AG10803 (cell line): ENCODE measurements around the gene PITX1.
"Not testable (repeated sequence)": the region's sequence is repeated elsewhere in the genome, so short reads cannot be mapped to it uniquely, and the experiment has no call there.

Experiments
- DNase-seq: peaks from one replicate; pipeline ENCODE4 v3.0.0; 2010; ENCODE audit warnings: low read depth
- H3K4me3 ChIP-seq: 2 replicates; pipeline ENCODE4 v1.5.1; 2011; ENCODE audit warnings: mild to moderate bottlenecking, low read length, control low read depth
- CTCF ChIP-seq: conservative IDR thresholded peaks from 2 replicates; pipeline ENCODE4 v1.5.1; 2011; ENCODE audit warnings: mild to moderate bottlenecking, low read length, control low read depth, inconsistent platforms

PITX1 gene

GRCh38 chr5:135033901-135034235 is at the start of gene PITX1:
Gene PITX1 (minus strand): TSS chr5:135034228. CDS start chr5:135033881, 347 bp downstream.
- peak within 1 kb of the TSS; percentile 65 for H3K4me3 ChIP-seq
- peak; percentile 35 for DNase-seq
- TF ChIP-seq CTCF, result no peak

- DNase-seq, H3K4me3 ChIP-seq: not testable (repeated sequence)
Measured at GRCh38 chr5:135083334-135083733, 49.3 kb upstream of the PITX1 start.

GRCh38 chr5:135081240-135081639 is 47.2 kb upstream of the PITX1 start:
- no peak overlapping the region for H3K4me3 ChIP-seq
- no peak for TF ChIP-seq CTCF
- DNase-seq, result no peak

GRCh38 chr5:135079760-135080159 is 45.7 kb upstream of the PITX1 start:
- DNase-seq, result no peak
- no peak overlapping the region for H3K4me3 ChIP-seq
- no peak for TF ChIP-seq CTCF

- no peak for DNase-seq
- no peak overlapping the region for H3K4me3 ChIP-seq
- TF ChIP-seq CTCF, result no peak
Measured at GRCh38 chr5:135079099-135079681, 45.2 kb upstream of the PITX1 start.

- DNase-seq, result no peak
- no peak for TF ChIP-seq CTCF
- no peak overlapping the region for H3K4me3 ChIP-seq
Measured at GRCh38 chr5:135076801-135077200, 42.8 kb upstream of the PITX1 start.

- H3K4me3 ChIP-seq, result no peak overlapping the region
- no peak for DNase-seq
- no peak for TF ChIP-seq CTCF
Measured at GRCh38 chr5:135076051-135076491, 42.0 kb upstream of the PITX1 start.

GRCh38 chr5:135075621-135076020 is 41.6 kb upstream of the PITX1 start:
- H3K4me3 ChIP-seq, result no peak overlapping the region
- no peak for DNase-seq
- TF ChIP-seq CTCF, result no peak
